Sigmoid colon (tissue), 7 donors: ENCODE results near the gene MACROD2. TPM values are rescaled to one million over a fixed set of nuclear protein-coding genes. Genes with fewer than 3 reads are reported as not detected.

ENCODE experiments used
- DNase-seq: peaks from one replicate; pipeline ENCODE4 v3.0.0-alpha.2; 2019
- H3K27ac ChIP-seq, 4 donors: fragments of 200-600 bp; sonication (generic); one replicate each; pipeline ENCODE4 v1.5.1; 2016 to 2019; ENCODE audit warnings: mild to moderate bottlenecking in 1 of 4
- H3K27me3 ChIP-seq, 3 donors: fragments of 200-600 bp; sonication (generic); one replicate each; pipeline ENCODE4 v1.5.1; 2019; ENCODE audit warnings: mild to moderate bottlenecking in 1 of 3
- H3K36me3 ChIP-seq, 4 donors: fragments of 200-600 bp; sonication (generic); one replicate each; pipeline ENCODE4 v1.5.1; 2016 to 2019
- H3K4me1 ChIP-seq, 4 donors: fragments of 200-600 bp; sonication (generic); one replicate each; pipeline ENCODE4 v1.5.1; 2017 to 2019
- H3K4me3 ChIP-seq, 4 donors: fragments of 200-600 bp; sonication (generic); one replicate each; pipeline ENCODE4 v1.5.1; 2017 to 2019; ENCODE audit warnings: mild to moderate bottlenecking in 2 of 4, moderate library complexity in 1 of 4
- H3K9me3 ChIP-seq, 4 donors: fragments of 200-600 bp in 3 of 4; sonication (generic) in 3 of 4; one replicate each; pipeline versions ENCODE4 v1.5.1 to v1.6.1; 2013 to 2019
- EP300 ChIP-seq, 4 donors: sonication (generic); formaldehyde crosslinking; IDR thresholded peaks; one replicate each; pipeline ENCODE4 v1.6.1; 2017; ENCODE audit warnings: antibody characterized with exemption in 4 of 4
- POLR2A ChIP-seq, 2 donors: fragments of 450-650 bp; IDR thresholded peaks; one replicate each; pipeline ENCODE4 v1.6.1; 2016; ENCODE audit warnings: antibody characterized with exemption in 2 of 2, mild to moderate bottlenecking in 2 of 2, moderate library complexity in 2 of 2
- POLR2AphosphoS5 ChIP-seq, 4 donors: sonication (generic); formaldehyde crosslinking; IDR thresholded peaks; one replicate each; pipeline ENCODE4 v1.6.1; 2017; ENCODE audit warnings: antibody characterized with exemption in 4 of 4
- WGBS, 2 donors: extraction: QIAGEN DNeasy Blood & Tissue Kit; methylation state at CpG; one replicate each; pipeline ENCODE4 v1.1.7; 2013; 5-methylcytosine and 5-hydroxymethylcytosine counted together
- intact Hi-C: fragments of 100-400 bp; cut with DNase I; formaldehyde crosslinking; loops from one replicate; pipeline ENCODE4 v1.15.1; 2023
- polyA plus RNA-seq, 3 donors: library from polyadenylated mRNA; stranded (reverse); fragments of 200-250 nt; gene quantifications; one replicate each; pipeline ENCODE4 v1.2.3, GENCODE V29; 2013
- total RNA-seq, 4 donors: library from RNA; depleted of rRNA; stranded (reverse); fragments of >200 nt; gene quantifications; one replicate each; pipeline ENCODE4 v1.1.0, GENCODE V29; 2016
- TF ChIP-seq, protein P1 (sequence below), 4 experiments: fragments of 450-650 bp in 3 of 4; fragments of 200-600 bp in 1 of 4; IDR thresholded peaks; one replicate each; pipeline ENCODE4 v1.5.1; 2016 to 2019; ENCODE audit warnings: antibody characterized with exemption in 4 of 4, mild to moderate bottlenecking in 3 of 4, moderate library complexity in 2 of 4
- donor health status: healthy with polysubstance abuse.
- donor health status: Bipolar disorder and iron deficiency.
- donor health status: healthy.

The MACROD2 gene
- total and polyA plus RNA-seq, 7 donors = 1.2 to 22.4 (median 5.8) TPM

DNA sequence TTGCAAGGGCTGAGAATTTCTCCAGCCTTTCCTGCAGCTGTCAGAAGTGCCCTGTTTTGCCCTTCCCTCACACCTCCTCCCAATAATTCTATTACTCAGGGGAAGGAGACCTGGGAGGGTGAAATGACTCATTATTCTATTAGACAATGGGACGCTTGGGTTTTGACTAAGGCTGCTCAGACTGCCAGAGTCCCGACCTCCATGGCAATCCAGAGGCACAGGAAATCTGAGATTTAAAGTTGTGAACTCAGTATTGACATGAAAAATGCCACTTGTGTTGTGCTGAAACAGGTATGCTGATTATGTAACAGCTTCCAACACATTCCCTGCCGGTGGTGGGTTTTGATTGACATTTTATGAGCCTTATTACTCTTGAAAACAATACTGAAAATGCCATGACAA is 967.9 kb downstream of the MACROD2 start:
- Histone ChIP-seq H3K27ac (no peak overlapping the region), H3K36me3 (no peaks in the 10 kb centered on the region), H3K9me3 (no peaks in the 10 kb centered on the region), H3K4me3 (no peak overlapping the region), H3K27me3 (no peaks in the 10 kb centered on the region), H3K4me1 (no peaks in the 10 kb centered on the region)
- TF ChIP-seq POLR2AphosphoS5 (IDR thresholded peaks at IDR 0.05) (no peak), EP300 (IDR thresholded peaks at IDR 0.05) (no peak), POLR2A (IDR thresholded peaks at IDR 0.05) (no peak)
- TF ChIP-seq, protein P1, sequence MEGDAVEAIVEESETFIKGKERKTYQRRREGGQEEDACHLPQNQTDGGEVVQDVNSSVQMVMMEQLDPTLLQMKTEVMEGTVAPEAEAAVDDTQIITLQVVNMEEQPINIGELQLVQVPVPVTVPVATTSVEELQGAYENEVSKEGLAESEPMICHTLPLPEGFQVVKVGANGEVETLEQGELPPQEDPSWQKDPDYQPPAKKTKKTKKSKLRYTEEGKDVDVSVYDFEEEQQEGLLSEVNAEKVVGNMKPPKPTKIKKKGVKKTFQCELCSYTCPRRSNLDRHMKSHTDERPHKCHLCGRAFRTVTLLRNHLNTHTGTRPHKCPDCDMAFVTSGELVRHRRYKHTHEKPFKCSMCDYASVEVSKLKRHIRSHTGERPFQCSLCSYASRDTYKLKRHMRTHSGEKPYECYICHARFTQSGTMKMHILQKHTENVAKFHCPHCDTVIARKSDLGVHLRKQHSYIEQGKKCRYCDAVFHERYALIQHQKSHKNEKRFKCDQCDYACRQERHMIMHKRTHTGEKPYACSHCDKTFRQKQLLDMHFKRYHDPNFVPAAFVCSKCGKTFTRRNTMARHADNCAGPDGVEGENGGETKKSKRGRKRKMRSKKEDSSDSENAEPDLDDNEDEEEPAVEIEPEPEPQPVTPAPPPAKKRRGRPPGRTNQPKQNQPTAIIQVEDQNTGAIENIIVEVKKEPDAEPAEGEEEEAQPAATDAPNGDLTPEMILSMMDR (IDR thresholded peaks at IDR 0.05) = no peak
- intact Hi-C loops = no loop called here
- 33 to 42% methylated on average over 3 of the region's 3 CpGs for WGBS, 2 donors
- no peak for DNase-seq

DNA sequence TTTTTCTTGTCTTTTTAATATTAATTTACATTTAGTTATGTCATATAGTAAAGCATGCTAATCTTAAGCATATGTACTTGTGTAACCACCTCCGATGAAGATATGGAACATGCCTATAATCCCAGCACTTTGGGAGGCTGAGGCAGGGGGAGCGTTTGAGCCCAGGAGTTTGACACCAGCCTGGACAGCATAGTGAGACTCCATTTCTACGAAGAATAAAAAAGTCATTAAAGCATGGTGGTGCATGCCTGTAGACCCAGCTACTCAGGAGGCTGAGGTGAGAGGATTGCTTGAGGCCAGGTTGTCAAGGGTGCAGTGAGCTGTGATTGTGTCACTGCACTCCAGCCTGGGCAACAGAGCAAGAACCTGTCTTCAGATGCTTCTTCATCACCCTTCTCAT is 970.9 kb downstream of the MACROD2 start:
- TF ChIP-seq POLR2AphosphoS5 (IDR thresholded peaks at IDR 0.05) = no peak
- TF ChIP-seq, protein P1 (IDR thresholded peaks at IDR 0.05) = no peak

DNA sequence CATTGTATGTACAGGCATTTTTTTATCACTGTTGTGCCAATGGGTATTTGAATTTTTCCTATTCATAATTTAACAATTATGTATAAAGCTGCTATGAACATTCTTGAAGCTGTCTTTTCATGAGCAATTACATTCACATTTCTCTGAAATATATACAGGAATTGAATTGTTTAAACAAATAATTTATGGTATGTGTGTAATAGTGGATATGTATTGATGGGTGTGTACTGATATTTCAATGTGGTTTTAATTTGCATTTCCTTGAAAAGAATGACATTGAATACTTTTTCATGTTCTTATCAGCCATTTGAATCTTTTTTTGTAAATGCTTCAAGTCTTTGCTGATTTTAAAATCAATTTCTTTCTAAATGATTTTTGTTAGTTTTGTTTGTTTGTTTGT is 971.5 kb downstream of the MACROD2 start:
- intact Hi-C loops = no loop called here
- Histone ChIP-seq H3K36me3 (no peaks in the 10 kb centered on the region), H3K4me3 (no peak overlapping the region), H3K4me1 (no peaks in the 10 kb centered on the region), H3K27me3 (no peaks in the 10 kb centered on the region), H3K9me3 (no peaks in the 10 kb centered on the region), H3K27ac (no peak overlapping the region)
- DNase-seq = no peak
- TF ChIP-seq POLR2AphosphoS5 (IDR thresholded peaks at IDR 0.05) = no peak
- no peak for TF ChIP-seq POLR2A (IDR thresholded peaks at IDR 0.05)
- TF ChIP-seq EP300 (IDR thresholded peaks at IDR 0.05) = no peak
- TF ChIP-seq, protein P1 (IDR thresholded peaks at IDR 0.05) = no peak

More for the DNA sequence above, 970.9 kb downstream of the MACROD2 start:
- Histone ChIP-seq H3K27me3 (no peaks in the 10 kb centered on the region), H3K4me3 (no peak overlapping the region), H3K27ac (no peak overlapping the region), H3K9me3 (no peaks in the 10 kb centered on the region), H3K4me1 (no peaks in the 10 kb centered on the region), H3K36me3 (no peaks in the 10 kb centered on the region)
- WGBS, 2 donors = 91 to 93% methylated on average over 3 of the region's 3 CpGs
- intact Hi-C loops = no loop called here
- no peak for DNase-seq

- H3K27ac ChIP-seq = no peak overlapping the region
- intact Hi-C loops = no loop called here
- no peaks in the 10 kb centered on the region for H3K36me3 ChIP-seq
- H3K27me3 ChIP-seq = no peaks in the 10 kb centered on the region
- H3K9me3 ChIP-seq = no peaks in the 10 kb centered on the region
- H3K4me3 ChIP-seq = no peak overlapping the region
- WGBS, 2 donors = 83 to 86% methylated on average over 1 of the region's 1 CpG
- H3K4me1 ChIP-seq = no peaks in the 10 kb centered on the region
- TF ChIP-seq, protein P1 (IDR thresholded peaks at IDR 0.05) = no peak
- TF ChIP-seq POLR2AphosphoS5 (IDR thresholded peaks at IDR 0.05) = no peak
- TF ChIP-seq POLR2A (IDR thresholded peaks at IDR 0.05) = no peak
- DNase-seq = no peak
Measured at GRCh38 chr20:14972256-14972655, 976.9 kb downstream of the MACROD2 start.

GRCh38 chr20:14972690-14973089 is 977.4 kb downstream of the MACROD2 start:
- no peaks in the 10 kb centered on the region for H3K9me3 ChIP-seq
- 92% methylated on average over 2 of the region's 2 CpGs for WGBS, 2 donors
- TF ChIP-seq POLR2A (IDR thresholded peaks at IDR 0.05) = no peak
- no peak for TF ChIP-seq POLR2AphosphoS5 (IDR thresholded peaks at IDR 0.05)
- TF ChIP-seq, protein P1 (IDR thresholded peaks at IDR 0.05) = no peak
- no peak for TF ChIP-seq EP300 (IDR thresholded peaks at IDR 0.05)

More at GRCh38 chr20:14972690-14973089, 977.4 kb downstream of the MACROD2 start:
- intact Hi-C loops = no loop called here
- Histone ChIP-seq H3K27ac (no peak overlapping the region), H3K4me1 (no peaks in the 10 kb centered on the region), H3K36me3 (no peaks in the 10 kb centered on the region), H3K27me3 (no peaks in the 10 kb centered on the region), H3K4me3 (no peak overlapping the region)
- DNase-seq = no peak
